GM19099 (cell line): ENCODE measurements around the gene TMUB2.

Experiments
- POLR2A ChIP-seq: IDR thresholded peaks from 3 replicates; pipeline ENCODE4 v1.6.1; 2011; ENCODE audit warnings: low read depth; ENCODE audit not compliant: insufficient read length; ENCODE audit errors: extremely low read depth

TMUB2 gene

DNA sequence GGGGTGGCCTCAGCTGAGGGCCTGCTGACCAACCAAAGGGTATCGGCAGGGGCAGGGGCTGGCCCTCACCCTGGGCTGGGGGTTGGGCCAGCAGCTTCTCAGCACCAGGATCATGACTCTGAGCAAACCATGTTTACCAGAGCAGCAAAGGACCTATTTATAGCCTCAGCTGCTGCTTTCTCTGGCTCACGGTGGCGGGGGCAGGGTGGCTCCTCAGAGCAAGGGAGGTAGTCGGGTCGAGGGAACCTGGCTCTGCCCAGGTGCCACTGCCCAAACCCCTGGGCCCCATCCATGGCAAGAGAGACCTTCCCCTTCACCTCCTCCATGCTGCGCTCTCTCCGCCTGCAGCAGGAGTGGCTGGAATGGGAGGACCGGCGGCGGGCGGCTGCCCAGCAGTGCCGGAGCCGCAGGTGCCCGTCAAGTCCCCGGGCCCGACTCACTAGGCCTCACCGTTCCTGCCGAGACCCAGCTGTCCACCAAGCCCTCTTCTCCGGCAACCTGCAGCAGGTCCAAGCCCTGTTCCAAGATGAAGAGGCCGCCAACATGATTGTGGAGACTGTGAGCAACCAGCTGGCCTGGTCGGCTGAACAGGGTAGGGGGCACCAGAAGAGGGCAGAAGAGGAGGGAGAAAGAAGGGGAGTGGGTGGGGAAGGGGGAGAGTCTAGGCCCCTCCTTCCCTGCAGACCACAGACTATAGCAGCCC, 16.1 kb upstream of the TMUB2 start, which contains the start of gene ASB16:
Gene ASB16 (plus strand): TSS at position 206 of the 703 bp plus-strand sequence. CDS start 86 bp downstream, at position 292.
- no peak for TF ChIP-seq POLR2A

- TF ChIP-seq POLR2A: no peak
These were observed 14.8 kb upstream of the TMUB2 start for GRCh38 chr17:44171931-44172455.

- TF ChIP-seq POLR2A: no peak
These were observed 12.3 kb upstream of the TMUB2 start for GRCh38 chr17:44174427-44174826.

GRCh38 chr17:44176257-44176656, 10.5 kb upstream of the TMUB2 start:
- no peak for TF ChIP-seq POLR2A

DNA sequence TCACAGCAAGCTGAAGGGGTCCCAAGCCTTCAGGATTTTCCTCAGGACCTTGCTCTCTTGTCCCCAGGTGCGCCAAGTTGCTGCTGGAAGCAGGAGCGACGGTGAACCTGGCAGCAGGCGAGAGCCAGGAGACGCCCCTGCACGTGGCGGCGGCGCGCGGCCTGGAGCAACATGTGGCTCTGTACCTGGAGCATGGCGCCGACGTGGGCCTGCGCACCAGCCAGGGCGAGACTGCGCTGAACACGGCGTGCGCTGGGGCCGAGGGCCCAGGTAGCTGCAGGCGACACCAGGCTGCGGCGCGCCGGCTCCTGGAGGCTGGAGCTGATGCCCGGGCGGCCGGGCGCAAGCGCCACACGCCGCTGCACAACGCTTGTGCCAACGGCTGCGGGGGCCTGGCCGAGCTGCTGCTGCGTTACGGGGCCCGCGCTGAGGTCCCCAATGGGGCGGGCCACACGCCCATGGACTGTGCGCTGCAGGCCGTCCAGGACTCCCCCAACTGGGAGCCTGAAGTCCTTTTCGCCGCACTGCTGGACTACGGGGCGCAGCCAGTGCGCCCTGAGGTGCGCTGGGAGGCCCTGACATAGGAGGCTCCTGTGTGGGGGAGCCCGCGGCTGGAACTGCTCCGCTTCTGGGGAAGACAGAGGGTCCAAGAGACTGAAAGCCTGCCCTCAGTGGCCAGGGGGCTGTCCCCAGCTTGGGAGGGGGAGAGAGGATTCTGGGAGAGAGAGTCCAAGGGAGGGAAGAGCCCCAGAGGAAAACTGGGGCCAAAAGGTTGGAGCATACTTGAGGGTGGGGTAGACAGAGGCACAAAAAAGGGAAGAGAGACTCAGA, 9.9 kb upstream of the TMUB2 start:
- TF ChIP-seq POLR2A: no peak

DNA sequence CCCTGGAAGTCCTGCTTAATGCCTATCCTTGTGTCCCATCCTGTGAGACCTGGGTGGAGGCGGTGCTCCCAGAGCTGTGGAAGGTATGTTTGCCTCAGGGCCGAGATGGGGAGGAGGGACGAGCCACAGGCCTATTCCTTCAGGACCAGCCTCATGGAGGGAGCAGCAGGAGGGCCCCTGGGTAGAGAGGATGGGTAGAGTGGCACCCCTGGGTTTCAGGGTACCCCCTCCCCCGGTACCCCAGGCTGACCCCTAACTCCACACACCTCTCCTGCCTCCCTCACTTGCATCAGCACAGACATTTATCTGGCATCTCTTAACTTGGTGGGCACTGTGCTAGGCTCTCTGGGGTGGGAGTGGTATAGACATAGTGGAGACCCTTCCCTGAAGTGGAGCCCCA, 9.1 kb upstream of the TMUB2 start:
- no peak for TF ChIP-seq POLR2A

GRCh38 chr17:44178133-44178532, 8.6 kb upstream of the TMUB2 start:
- no peak for TF ChIP-seq POLR2A

- TF ChIP-seq POLR2A: no peak
These were observed 3.7 kb upstream of the TMUB2 start for GRCh38 chr17:44183024-44183423.

GRCh38 chr17:44184212-44184810, 2.5 kb upstream of the TMUB2 start:
- TF ChIP-seq POLR2A: no peak

DNA sequence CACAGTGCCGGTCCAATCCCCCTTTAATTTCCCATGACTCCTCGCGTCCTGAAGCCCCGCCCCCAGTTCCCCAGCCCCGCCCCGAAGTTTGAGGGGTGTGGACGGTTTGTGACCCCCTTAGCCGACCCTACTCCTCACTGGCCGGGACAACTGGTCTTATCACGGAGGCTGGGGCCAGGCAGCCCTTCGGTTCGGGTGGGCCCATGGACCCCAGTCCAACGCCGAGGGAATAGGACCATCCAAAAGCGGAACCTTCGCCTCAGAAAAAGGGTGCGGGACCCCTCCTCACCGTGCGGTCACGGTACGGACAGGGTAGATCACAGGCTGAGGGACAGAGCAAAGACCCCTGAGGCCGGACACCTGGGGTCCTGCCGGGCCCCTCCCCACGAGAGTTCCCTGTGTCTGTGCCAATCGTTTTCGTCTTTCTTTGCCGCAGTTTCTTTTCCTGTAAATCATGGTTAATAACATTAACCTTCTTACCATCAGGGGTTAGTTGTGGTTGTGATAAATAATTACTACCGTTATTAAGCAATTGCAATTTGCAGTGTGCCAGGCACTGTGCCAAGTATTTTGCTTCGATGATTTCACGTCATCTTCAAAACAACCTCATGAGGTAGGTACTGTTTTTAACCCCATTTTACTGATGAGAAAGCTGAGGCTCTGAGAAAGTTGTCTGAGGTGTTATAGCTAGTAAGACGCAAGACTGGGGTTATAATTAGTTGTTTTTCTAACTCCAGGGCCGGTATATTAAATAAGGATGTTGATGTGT, 543 bp downstream of the TMUB2 start:
- TF ChIP-seq POLR2A: no peak

- TF ChIP-seq POLR2A: no peak
These were observed 2.0 kb downstream of the TMUB2 start for GRCh38 chr17:44188576-44189403.

- no peak for TF ChIP-seq POLR2A
These were observed 3.7 kb downstream of the TMUB2 start for GRCh38 chr17:44190481-44190880.

- TF ChIP-seq POLR2A: no peak
These were observed 4.6 kb downstream of the TMUB2 start for GRCh38 chr17:44191369-44191768.
